ENCODE results near the gene NOP53.
"Not testable (repeated sequence)": the region's sequence is repeated elsewhere in the genome, so short reads cannot be mapped to it uniquely, and the experiment has no call there.

The NOP53 gene

DNA sequence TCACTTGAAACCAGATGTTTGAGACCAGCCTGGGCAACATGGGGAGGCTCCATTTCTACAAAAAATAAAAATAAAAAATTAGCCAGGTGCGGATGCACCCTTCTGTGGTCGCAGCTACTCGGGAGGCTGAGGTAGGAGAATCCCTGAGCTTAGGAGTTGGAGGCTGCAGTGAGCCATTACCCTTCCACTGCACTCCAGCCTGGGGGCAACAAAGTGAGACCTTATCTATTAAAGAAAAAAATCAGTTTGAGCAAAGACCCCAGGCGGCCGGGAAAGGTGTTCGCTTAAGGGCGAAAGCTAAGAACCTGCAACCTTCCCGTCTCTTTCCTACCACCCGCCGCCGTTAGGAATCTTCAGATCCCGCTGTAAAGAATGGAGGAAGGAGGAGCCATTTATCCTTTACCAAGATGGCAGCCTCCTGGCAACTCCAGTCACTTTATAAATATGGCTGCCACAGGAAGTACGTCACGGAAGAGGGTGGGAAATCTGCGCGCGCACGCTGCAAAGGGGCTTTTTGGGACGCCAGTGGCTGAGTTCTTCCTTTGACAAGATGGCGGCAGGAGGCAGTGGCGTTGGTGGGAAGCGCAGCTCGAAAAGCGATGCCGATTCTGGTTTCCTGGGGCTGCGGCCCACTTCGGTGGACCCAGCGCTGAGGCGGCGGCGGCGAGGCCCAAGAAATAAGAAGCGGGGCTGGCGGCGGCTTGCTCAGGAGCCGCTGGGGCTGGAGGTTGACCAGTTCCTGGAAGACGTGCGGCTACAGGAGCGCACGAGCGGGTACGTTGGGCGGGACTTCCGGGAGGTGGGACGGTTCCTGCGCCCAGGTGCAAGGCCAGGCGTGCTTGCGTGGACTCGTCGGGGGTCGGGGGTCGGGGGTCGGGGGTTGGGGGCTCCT, at the start of gene NOP53:
TSS of gene NOP53 (plus strand) at position 537 of the 892 bp plus-strand sequence. CDS start at position 551, 14 bp downstream.
- DNase-seq (ENCODE audit: low read depth), result peak; percentile 71

DNA sequence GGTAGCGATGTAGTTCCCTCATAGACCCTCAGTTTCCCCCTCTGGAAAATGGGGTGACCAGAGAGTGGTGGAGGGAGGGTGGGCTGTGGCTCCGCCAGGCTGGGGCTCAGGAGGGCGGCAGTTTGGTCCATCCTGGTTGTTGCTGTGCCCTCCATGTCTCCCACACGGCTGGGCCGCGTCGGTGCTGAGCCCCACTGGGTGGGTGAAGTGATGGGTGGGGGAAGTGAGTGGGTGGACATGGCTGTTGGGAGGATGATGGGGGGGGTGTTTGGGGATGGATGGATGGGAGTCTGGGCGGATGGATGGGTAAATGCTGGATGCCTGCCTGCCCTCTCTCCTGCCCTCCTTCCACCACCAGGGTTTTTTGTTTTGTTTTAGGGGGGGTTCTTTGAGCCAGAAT, 48.7 kb upstream of the NOP53 start:
- no peak for DNase-seq (ENCODE audit: low read depth)

DNA sequence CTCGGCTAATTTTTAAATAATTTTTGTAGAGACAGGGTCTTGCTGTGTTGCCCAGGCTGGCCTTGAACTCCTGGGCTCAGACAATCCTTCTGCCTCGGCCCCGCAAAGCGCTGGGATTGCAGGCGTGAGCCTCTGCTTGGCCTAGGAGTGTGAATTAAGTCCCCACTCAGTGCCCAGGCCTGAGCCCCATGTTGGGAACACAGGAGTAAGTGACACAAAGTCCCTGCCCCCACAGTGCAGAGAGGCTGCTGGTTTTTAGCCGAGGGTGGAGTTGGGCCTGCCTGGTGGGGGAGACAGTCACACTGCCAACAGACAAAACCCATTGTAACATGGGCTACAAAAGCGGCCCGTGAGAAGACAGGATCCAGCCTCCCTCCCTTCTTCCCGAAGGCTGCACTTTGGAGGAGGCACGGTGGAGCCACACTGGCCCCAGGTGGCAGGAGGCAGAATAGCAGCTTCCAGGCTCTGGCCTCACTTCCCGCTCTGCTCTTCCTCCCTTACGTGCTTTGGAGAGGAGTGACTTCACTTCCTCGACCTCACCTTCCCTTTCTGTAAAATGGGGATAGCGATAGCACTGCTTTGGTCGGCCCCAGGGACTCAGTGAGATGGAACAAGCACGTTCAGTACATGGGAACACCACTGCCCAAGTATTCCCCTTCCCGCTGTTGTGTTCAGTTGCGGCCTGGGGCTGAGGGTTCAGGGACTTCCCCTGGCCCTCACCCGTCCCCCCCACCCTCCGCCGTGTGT, 47.3 kb upstream of the NOP53 start:
- DNase-seq (ENCODE audit: low read depth), result no peak

DNA sequence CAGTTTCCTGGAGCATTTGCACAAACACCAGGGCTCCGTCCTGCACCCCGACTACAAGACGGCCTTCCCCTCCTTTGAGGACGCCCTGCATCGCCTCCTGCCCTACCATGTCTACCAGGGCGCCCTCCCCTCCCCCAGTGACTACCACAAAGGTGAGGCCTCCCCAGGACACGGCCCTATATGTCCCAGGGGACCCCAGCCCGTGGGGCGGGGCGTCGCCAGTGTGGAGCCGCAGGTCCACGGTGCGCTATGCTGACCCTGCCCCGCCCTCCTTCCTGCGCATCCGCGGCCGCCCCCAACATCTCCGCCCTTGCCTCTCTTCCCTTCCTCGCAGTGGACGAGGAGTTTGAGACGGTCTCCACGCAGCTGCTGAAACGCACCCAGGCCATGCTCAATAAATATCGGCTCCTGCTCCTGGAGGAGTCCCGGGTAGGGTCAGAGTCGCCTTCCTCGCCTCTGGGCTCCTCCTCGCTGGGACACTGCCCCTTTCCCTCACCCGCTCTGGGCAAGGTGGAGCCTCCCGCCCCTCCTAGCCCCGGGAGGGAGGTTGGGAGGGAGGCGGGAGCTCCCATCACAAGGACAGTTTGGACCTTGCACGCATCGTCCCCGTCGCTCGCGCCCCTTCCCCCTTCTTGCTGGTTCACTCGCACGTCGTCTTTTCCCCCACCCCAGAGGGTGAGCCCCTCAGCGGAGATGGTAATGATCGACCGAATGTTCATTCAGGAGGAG, 46.6 kb upstream of the NOP53 start:
- DNase-seq (ENCODE audit: low read depth), result no peak

DNA sequence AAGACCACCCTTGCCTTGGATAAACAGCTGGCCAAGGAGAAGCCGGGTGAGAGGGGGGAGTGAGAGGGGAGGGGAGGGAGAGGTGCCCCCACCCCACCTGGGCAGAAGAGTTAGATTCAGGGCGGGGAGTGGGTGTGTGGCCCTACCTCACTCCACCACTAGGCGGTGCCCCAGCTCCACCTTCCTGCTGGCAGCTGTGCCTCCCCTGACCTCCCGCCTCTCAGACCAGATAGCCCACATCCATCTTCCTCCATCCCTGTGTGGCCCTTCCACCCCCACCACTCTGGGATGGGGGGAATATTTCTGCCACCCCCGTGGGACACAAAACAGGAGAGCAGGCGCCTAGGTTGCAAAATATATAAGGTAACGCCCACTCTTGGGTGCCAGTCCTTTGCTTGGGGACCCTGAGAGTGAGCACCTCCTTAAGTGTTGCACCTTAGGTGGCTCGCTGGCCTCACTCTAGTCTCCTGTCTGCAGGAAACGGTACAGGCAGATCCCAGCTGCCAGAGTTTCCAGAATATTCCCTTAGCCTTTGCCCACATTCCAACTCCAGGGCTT, 45.9 kb upstream of the NOP53 start:
- no peak for DNase-seq (ENCODE audit: low read depth)

DNA sequence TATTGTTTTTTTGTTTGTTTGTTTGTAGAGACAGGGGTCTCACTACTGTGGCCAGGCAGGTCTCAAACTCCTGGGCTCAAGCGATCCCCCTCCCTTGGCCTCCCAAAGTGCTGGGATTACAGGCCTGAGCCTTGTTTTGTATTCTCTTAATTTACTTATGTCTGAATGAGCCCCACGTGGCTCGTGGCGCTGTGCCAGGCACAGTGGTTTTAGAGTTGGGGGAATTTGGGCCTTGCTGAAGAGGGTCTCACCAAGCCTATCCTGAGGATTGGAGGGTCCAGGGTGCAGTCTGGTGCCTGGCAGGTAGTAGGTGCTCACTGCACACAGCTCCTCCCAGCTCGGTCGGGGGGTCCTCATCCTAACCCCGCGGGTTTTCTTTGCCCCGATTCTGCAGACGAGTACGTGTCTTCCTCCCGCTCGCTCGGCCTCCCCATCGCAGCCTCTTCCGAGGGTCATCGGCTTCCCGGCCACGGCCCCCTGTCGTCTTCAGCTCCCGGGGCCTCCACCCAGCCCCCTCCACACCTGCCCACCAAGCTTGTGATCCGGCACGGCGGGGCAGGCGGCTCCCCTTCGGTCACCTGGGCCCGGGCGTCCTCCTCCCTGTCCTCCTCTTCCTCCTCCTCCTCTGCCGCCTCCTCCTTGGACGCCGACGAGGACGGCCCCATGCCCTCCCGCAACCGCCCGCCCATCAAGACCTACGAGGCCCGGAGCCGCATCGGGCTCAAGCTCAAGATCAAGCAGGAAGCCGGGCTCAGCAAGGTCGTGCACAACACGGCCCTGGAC, 44.2 kb upstream of the NOP53 start:
- no peak for DNase-seq (ENCODE audit: low read depth)

DNA sequence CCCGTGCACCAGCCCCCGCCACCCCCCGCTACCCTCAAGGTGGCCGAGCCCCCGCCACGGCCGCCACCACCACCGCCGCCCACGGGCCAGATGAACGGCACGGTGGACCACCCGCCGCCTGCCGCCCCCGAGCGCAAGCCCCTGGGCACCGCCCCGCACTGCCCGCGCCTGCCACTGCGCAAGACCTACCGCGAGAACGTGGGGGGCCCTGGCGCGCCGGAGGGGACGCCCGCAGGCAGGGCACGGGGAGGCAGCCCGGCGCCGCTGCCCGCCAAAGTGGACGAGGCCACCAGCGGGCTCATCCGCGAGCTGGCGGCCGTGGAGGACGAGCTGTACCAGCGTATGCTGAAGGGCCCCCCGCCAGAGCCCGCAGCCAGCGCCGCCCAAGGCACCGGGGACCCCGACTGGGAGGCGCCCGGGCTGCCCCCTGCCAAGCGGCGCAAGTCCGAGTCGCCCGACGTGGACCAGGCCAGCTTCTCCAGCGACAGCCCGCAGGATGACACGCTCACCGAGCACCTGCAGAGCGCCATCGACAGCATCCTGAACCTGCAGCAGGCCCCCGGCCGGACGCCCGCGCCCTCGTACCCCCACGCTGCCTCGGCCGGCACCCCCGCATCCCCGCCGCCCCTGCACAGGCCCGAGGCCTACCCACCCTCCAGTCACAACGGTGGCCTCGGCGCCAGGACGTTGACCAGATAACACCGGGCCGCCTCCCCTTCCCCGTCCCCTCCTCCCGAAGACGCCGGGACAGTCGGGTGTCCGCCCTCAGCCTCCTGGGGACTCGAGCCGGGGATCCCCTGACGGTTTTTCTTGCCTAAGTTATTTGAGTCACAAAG, 43.4 kb upstream of the NOP53 start:
- no peak for DNase-seq (ENCODE audit: low read depth)

DNA sequence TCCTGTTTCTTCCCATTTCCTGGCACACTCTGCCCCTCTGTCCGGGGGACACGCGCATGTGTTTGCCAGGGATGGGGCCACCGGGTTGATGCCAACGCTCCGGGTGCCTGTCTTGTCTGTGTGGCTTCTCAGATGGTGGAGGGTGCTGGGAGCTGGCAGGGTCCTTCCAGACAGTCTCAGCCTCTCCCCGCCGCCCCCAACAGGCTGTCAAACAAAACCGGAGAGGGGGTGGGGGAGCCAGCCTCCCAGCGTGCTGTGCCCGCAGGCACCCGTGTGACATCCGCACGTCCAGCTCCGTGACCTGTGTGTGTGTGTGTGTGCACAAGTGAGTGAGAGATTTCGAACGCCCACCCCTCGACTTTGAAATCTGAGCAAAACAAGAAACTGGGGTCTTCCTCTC, 42.7 kb upstream of the NOP53 start:
- DNase-seq (ENCODE audit: low read depth), result no peak

DNA sequence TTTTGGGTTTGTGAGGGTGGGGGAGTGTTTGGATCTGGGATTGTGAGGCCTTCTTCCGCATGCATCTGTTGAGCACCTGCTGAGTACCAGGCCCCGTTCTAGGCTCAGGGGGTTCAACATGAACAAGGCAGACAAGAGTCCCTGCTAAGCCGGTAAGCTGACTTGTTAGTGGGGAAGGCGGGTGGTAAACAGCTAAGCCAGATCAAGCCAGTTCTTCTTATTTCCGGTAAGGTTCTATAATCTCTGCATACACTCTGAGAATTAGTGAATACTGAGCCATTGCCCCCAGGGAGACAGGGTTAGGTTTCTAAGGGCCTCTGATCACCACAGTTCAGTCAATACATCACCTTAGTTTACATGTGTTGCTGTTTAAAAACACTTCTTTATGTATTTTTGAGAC, 42.0 kb upstream of the NOP53 start:
- no peak for DNase-seq (ENCODE audit: low read depth)

DNA sequence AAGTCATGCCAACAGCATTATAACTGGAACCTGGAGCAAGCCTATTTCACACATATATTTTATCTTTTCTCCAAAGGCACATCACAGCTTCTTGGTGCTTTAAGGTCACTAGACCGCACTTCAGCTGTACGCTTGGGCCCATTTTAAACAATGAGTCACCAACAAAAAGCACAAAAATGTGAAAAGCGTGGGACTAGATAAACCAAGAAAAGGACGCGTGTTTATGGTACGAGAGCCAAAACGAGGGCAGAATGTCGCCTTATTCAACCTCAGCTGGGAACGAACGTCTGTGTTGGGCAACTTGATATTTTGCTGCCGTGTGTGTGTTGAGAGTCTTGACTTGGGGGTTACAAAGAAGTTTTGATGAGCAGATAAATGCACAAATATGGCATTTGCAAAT, 41.3 kb upstream of the NOP53 start:
- no peak for DNase-seq (ENCODE audit: low read depth)

DNA sequence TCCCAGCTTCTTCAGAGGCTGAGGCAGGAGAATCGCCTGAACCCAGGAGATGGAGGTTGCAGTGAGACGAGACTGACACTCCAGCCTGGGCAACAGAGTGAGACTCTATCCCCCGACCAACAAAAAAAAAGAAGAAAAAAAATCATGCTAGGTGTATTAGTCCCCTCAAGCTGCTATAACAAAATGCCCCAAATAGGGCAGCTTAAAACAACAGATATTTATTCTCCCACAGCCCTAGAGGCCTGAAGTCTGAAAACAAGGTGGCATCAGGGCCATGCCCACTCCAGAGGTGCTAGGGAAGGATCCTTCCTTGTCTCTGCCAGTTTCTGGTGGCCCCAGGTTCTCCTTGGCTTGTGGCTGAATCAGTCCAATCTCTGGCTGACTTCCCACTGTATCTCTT, 40.7 kb upstream of the NOP53 start:
- DNase-seq (ENCODE audit: low read depth), result no peak

DNA sequence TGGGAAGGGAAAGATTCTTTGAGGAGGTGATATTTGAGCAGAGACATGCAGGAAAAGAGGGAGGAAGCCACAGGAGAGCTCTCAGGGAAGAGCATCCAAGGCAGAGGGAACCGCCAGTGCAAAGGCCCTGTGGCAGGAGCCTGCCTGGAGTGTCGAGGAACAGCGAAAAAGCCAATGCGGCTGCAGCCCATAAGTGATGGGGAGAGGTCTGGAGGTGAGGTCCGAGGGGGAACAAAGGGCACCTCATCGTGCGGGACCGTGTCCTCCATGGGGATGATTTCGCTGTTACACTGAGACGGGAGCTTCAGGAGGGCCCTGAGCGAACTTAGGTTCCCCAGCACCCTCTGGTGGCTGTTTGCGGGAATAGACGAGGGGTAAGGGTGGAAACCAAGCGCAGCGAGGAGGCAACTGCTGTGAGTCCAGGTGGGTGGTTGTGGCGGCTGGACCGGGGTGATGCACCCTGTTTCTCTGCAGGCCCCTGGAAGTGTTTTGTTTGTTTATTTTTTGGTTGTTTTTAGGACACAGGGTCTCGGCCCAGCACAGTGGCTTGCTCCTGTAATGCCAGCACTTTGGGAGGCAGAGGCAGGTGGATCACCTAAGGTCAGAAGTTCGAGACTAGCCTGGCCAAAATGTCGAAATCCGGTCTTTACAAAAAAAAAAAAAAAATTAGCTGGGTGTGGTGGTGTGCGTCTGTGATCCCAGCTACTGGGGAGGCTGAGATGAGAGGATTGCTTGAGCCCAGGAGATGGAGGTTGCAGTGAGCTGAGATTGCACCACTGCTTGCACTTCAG, 38.0 kb upstream of the NOP53 start:
- no peak for DNase-seq (ENCODE audit: low read depth)

DNA sequence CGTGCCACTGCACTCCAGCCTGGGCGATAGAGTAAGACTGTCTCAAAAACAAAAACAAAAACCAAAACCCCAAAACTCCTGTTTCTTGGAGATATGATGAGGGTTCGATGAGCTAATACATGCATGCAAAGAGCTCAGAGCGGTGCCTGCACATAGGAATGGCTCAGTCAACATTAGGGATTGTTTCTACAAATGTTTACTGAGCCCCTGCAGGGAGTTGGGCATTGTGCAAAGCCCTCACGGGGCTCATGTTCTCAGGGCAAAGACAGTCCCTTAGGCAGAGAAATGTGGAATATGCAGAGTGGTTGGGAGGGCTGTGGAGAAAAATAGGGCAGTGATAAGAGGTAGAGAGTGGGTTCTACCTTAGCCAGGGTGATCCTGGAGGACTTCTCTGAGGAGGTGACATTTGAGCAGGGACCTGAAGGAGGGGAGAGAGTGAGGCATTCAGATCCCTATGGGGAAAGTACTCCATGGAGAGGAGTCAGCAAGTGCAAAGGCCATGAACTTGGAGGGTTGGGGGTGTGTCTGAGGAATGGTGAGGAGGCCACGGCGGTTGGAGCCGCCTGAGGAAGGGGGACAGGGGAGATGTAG, 33.6 kb upstream of the NOP53 start:
- DNase-seq (ENCODE audit: low read depth), result no peak

DNA sequence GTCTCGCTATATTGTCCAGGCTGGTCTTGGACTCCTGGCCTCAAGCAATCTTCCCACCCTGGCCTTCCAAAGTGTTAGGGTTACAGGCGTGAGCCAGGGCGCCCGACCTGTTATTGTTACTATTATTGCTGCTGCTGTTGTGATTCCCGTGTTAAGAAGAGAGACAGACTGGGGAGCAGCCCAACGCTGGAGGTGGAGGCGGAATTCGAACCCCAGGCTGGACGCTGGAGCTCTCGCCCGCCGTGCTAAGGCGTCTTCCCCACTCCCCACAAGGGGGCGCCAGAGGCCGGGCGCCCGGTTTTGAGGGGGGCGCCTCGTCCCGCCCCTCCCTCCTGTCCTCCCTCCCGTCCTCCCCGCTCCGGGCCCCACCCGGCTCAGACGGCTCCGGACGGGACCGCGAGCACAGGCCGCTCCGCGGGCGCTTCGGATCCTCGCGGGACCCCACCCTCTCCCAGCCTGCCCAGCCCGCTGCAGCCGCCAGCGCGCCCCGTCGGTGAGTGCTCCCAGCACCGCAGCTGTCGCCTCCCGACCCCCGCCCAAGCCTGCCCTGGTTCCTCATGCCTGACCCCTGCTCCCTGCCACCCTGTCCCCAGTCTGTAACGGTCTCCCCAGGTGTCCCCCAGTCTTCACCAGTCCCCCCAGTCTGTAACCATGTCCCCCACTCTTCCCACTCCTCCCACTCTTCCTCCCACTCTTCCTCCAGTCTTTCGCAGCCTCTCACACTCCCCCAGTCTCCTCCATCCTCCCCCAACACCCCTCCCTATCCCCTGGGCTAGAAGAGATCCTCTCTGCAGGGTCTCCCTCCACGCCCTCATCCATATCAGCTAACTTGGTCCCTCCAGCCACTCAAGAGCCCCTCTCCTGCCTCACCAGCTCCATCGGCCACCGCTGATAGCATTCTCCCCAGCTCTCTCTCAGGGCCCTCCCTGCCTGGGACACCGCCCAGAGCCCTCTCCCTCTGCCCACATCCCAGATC, 32.0 kb upstream of the NOP53 start, which contains the start of gene EHD2:
TSS of gene EHD2 (plus strand) at position 377 of the 976 bp plus-strand sequence. CDS start 3,191 bp downstream, outside the sequence.
- no peak for DNase-seq (ENCODE audit: low read depth)

DNA sequence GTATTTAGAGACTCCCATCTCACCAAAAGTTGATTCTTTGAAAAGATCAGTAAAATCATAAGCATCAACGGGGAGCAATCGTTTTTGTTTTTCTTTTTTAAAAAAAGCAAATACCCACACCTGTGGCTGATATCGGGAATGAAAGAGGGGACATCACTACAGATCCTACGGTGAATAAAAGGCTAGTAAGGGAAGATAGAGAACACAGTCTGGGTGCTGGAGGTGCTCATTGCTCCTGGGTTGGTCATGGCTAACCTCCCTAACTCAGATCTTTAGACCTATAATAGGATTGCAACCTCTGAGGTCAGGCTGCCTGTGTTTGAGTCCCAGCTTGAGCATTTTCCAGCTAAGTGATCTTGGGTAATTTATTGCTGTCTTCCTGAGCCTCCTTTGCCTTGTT, 31.0 kb upstream of the NOP53 start:
- DNase-seq (ENCODE audit: low read depth), result no peak

DNA sequence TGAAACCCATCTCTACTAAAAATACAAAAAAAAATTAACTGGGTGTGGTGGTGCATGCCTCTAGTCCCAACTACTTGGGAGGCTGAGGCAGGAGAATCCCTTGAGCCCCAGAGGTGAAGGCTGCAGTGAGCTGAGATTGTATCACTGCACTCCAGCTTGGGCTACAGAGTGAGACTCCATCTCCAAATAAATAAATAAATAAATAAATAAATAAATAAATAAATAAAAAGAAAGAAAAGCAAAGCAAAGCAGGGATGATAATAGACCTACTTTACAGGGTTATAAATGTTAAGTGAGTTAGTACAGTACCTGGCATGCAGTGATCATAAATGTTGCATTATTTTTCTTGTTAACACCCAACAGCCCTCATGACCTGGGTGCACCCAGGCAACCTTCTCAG, 30.5 kb upstream of the NOP53 start:
- not testable (repeated sequence) for DNase-seq (ENCODE audit: low read depth)

DNA sequence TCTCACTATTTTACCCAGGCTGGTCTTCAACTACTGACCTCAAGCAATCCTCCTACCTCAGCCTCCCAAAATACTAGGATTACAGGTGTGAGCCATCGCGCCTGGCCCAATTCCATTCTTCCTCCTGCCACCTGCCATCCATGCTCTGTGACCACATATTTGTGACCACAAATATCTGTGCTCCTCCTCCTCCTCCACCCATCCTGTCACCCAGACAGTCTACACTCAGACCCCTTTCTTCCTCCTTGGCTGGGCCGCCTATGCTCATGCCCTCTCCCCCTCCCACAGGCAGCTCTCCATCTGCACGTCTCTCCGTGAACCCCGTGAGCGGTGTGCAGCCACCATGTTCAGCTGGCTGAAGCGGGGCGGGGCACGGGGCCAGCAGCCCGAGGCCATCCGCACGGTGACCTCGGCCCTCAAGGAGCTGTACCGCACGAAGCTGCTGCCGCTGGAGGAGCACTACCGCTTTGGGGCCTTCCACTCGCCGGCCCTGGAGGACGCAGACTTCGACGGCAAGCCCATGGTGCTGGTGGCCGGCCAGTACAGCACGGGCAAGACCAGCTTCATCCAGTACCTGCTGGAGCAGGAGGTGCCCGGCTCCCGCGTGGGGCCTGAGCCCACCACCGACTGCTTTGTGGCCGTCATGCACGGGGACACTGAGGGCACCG, 28.9 kb upstream of the NOP53 start:
- no peak for DNase-seq (ENCODE audit: low read depth)
